CD14-positive monocyte (primary cell): ENCODE measurements around the gene NCAM1. TPM values are rescaled to one million over a fixed set of nuclear protein-coding genes. Genes with fewer than 3 reads are reported as not detected.

Source experiments
- DNase-seq, 3 donors: peaks; one replicate each; pipeline ENCODE4 v3.0.0-alpha.2; 2011 to 2022
- H2AFZ ChIP-seq: 2 replicates; pipeline ENCODE4 v1.6.0; 2012; ENCODE audit warnings: mild to moderate bottlenecking, low read depth, low read length, inconsistent platforms; ENCODE audit not compliant: insufficient read depth, poor library complexity, severe bottlenecking
- H3K27ac ChIP-seq, 2 donors: 1 replicate in 1 of 2; 2 replicates in 1 of 2; pipeline ENCODE4 v1.5.1; 2012 to 2013; ENCODE audit warnings: low read length in 2 of 2, control low read depth in 1 of 2, inconsistent platforms in 1 of 2, low read depth in 1 of 2, mild to moderate bottlenecking in 1 of 2
- H3K27me3 ChIP-seq, 2 donors: one replicate each; pipeline versions ENCODE4 v1.6.0 to v1.6.1; 2011 to 2013; ENCODE audit warnings: low read length in 2 of 2; ENCODE audit not compliant: control insufficient read depth in 2 of 2, insufficient read depth in 2 of 2
- H3K36me3 ChIP-seq, 2 donors: replicated peaks in 1 of 2; 1 replicate in 1 of 2; 2 replicates in 1 of 2; pipeline versions ENCODE4 v1.5.1 to v1.6.1; 2012 to 2013; ENCODE audit warnings: low read length in 2 of 2, control low read depth in 1 of 2, inconsistent platforms in 1 of 2, mild to moderate bottlenecking in 1 of 2; ENCODE audit not compliant: insufficient read depth in 2 of 2, control insufficient read depth in 1 of 2
- H3K4me1 ChIP-seq, 2 donors: 1 replicate in 1 of 2; 2 replicates in 1 of 2; pipeline versions ENCODE4 v1.5.1 to v1.6.1; 2012 to 2013; ENCODE audit warnings: low read length in 2 of 2, control low read depth in 1 of 2, inconsistent platforms in 1 of 2, mild to moderate bottlenecking in 1 of 2, moderate library complexity in 1 of 2; ENCODE audit not compliant: insufficient read depth in 2 of 2, control insufficient read depth in 1 of 2
- H3K4me2 ChIP-seq: replicated peaks from 2 replicates; pipeline ENCODE3; 2012; ENCODE audit warnings: low read length, moderate library complexity, mild to moderate bottlenecking; ENCODE audit not compliant: poor library complexity, severe bottlenecking; ENCODE audit errors: extremely low read depth
- H3K4me3 ChIP-seq, 3 experiments: fragments of 200-600 bp in 1 of 3; sonication (generic) in 1 of 3; replicated peaks in 1 of 3; 1 replicate in 2 of 3; 2 replicates in 1 of 3; pipeline ENCODE4 v1.5.1; 2011 to 2013; ENCODE audit warnings: low read length in 3 of 3, mild to moderate bottlenecking in 3 of 3, control low read depth in 2 of 3, low read depth in 2 of 3, inconsistent platforms in 1 of 3, moderate library complexity in 1 of 3
- H3K79me2 ChIP-seq: 2 replicates; pipeline ENCODE4 v1.6.0; 2012; ENCODE audit warnings: mild to moderate bottlenecking, control low read depth, inconsistent platforms, low read length, moderate library complexity; ENCODE audit not compliant: insufficient read depth
- H3K9ac ChIP-seq: 2 replicates; pipeline ENCODE4 v1.6.0; 2017; ENCODE audit warnings: low read length, mild to moderate bottlenecking; ENCODE audit not compliant: insufficient read depth, poor library complexity, severe bottlenecking
- H3K9me3 ChIP-seq, 2 donors: replicated peaks in 1 of 2; 1 replicate in 1 of 2; 2 replicates in 1 of 2; pipeline versions ENCODE4 v1.5.1 to v1.6.1; 2012 to 2013; ENCODE audit warnings: low read length in 2 of 2, control low read depth in 1 of 2; ENCODE audit not compliant: control insufficient read depth in 1 of 2, insufficient read depth in 1 of 2
- H4K20me1 ChIP-seq: 2 replicates; pipeline ENCODE4 v1.6.0; 2012; ENCODE audit warnings: mild to moderate bottlenecking, low read length, control low read depth, moderate library complexity; ENCODE audit not compliant: insufficient read depth
- H3K27ac Mint-ChIP-seq, 7 donors: one replicate each; pipeline ENCODE4 v1.8.0; 2020; ENCODE audit warnings: mild to moderate bottlenecking in 7 of 7, mixed read lengths in 7 of 7, moderate library complexity in 6 of 7, inconsistent platforms in 2 of 7
- H3K27me3 Mint-ChIP-seq, 3 donors: one replicate each; pipeline ENCODE4 v1.8.0; 2021 to 2022; ENCODE audit warnings: low read depth in 3 of 3, mild to moderate bottlenecking in 3 of 3, mixed read lengths in 3 of 3, moderate library complexity in 3 of 3, inconsistent platforms in 1 of 3
- H3K36me3 Mint-ChIP-seq, 2 donors: one replicate each; pipeline ENCODE4 v1.8.0; 2020; ENCODE audit warnings: mixed read lengths in 2 of 2, inconsistent platforms in 1 of 2, mild to moderate bottlenecking in 1 of 2
- H3K4me1 Mint-ChIP-seq: one replicate; pipeline ENCODE4 v1.8.0; 2020; ENCODE audit warnings: mild to moderate bottlenecking, mixed read lengths
- H3K4me3 Mint-ChIP-seq, 2 donors: one replicate each; pipeline ENCODE4 v1.8.0; 2020; ENCODE audit warnings: mild to moderate bottlenecking in 2 of 2, mixed read lengths in 2 of 2, moderate library complexity in 1 of 2
- H3K9me3 Mint-ChIP-seq, 7 donors: one replicate each; pipeline ENCODE4 v1.8.0; 2020 to 2022; ENCODE audit warnings: mixed read lengths in 7 of 7, mild to moderate bottlenecking in 6 of 7, moderate library complexity in 6 of 7, inconsistent platforms in 2 of 7
- WGBS: methylation state at CpG from one replicate; pipeline ENCODE4 v1.1.5; 2013; ENCODE audit warnings: missing lambda C conversion rate; ENCODE audit not compliant: insufficient coverage; 5-methylcytosine and 5-hydroxymethylcytosine counted together
- intact Hi-C, 2 donors: fragments of 100-400 bp; cut with micrococcal nuclease; formaldehyde crosslinking; loops; one replicate each; pipeline versions ENCODE4 v1.15.0 to v1.15.1; 2023
- polyA plus RNA-seq, 3 donors: library from polyadenylated mRNA; depleted of rRNA in 1 of 3; unstranded in 2 of 3; stranded (reverse) in 1 of 3; fragments of 300-500 nt in 2 of 3; fragments of >200 nt in 1 of 3; fragmentation: Illumina TruSeq in 2 of 3; gene quantifications; 1 replicate in 2 of 3; 2 replicates in 1 of 3; pipeline ENCODE4 v1.2.3, GENCODE V29; 2012 to 2021
- TF ChIP-seq, protein P1 (sequence below): fragments of 200-600 bp; IDR thresholded peaks from one replicate; pipeline ENCODE4 v1.8.0; 2022; ENCODE audit warnings: antibody characterized with exemption, mild to moderate bottlenecking

Gene NCAM1
- polyA plus RNA-seq, 3 donors: 0.65 to 0.69 TPM; not detected in 1

DNA sequence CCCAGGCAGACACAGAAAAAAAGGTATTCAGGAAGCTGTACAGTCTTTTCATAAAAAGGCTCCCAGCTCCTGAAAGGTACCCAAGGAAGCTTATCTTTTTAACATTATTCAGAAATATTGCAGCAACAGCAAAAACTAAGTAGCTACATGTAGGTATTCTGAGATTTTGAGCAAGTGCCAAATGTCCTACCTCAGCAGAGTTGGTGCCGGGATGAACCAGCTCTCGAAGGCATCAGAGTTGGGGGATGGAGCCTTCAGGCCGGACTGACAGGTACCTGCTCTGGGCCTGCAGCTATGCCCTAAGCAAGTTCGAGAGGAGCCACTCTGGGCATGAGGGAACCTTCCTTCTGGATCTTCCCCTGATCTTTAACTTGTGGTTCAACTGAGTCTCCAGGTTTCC lies 276.0 kb downstream of the NCAM1 start:
- WGBS: 94% methylated on average over 4 of the region's 4 CpGs
- no peak overlapping the region for H3K9ac ChIP-seq
- H3K27me3 Mint-ChIP-seq: peaks cover 12 to 24% (median 14%) of the 10 kb centered on the region in 3 donors

DNA sequence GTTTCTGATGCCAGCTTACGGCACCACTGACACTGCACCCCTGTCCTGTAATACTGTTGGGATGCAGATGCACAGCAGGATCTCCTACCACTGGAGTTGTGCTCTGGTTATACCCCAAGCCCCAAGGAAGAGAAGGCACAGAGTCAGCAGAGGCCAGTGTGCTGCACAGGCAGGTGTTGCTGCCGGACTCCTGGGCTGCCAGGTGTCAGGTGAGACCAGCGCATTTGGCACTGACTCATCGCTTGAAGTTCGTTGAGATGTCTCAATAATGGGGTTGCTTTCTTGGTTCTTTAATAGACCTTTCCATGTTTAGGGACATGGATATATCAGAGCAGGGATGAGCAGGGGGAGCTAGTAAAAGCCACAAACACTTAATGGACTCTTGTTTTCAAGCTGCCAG lies 277.5 kb downstream of the NCAM1 start:
- H3K27me3 Mint-ChIP-seq: peaks cover 20 to 37% (median 21%) of the 10 kb centered on the region in 3 donors
- Histone ChIP-seq H3K9ac (no peak overlapping the region), H2AFZ (no peak overlapping the region), H3K27ac (no peak overlapping the region), H3K4me2 (no peak overlapping the region), H3K36me3 (no peaks in the 10 kb centered on the region), H3K4me1 (peaks cover 0 to 2% of the 10 kb centered on the region in 2 donors), H3K27me3 (peaks cover 16 to 19% of the 10 kb centered on the region in 2 donors), H3K79me2 (no peaks in the 10 kb centered on the region), H3K9me3 (no peaks in the 10 kb centered on the region), H4K20me1 (no peaks in the 10 kb centered on the region), H3K4me3 (no peak overlapping the region)
- WGBS: 97% methylated on average over 5 of the region's 5 CpGs
- no peak overlapping the region for H3K27ac Mint-ChIP-seq
- H3K4me3 Mint-ChIP-seq: no peak overlapping the region
- intact Hi-C loops: no loop called here
- TF ChIP-seq, protein P1, sequence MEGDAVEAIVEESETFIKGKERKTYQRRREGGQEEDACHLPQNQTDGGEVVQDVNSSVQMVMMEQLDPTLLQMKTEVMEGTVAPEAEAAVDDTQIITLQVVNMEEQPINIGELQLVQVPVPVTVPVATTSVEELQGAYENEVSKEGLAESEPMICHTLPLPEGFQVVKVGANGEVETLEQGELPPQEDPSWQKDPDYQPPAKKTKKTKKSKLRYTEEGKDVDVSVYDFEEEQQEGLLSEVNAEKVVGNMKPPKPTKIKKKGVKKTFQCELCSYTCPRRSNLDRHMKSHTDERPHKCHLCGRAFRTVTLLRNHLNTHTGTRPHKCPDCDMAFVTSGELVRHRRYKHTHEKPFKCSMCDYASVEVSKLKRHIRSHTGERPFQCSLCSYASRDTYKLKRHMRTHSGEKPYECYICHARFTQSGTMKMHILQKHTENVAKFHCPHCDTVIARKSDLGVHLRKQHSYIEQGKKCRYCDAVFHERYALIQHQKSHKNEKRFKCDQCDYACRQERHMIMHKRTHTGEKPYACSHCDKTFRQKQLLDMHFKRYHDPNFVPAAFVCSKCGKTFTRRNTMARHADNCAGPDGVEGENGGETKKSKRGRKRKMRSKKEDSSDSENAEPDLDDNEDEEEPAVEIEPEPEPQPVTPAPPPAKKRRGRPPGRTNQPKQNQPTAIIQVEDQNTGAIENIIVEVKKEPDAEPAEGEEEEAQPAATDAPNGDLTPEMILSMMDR: no peak
- H3K4me1 Mint-ChIP-seq: peaks cover 12% of the 10 kb centered on the region
- H3K9me3 Mint-ChIP-seq: peaks cover 0 to 8% (median 0%) of the 10 kb centered on the region in 7 donors
- H3K36me3 Mint-ChIP-seq: no peaks in the 10 kb centered on the region
- no peak for DNase-seq

More for the DNA sequence above, 276.0 kb downstream of the NCAM1 start:
- Mint-ChIP-seq H3K4me1 (no peaks in the 10 kb centered on the region), H3K36me3 (no peaks in the 10 kb centered on the region), H3K4me3 (no peak overlapping the region), H3K27ac (no peak overlapping the region), H3K9me3 (peaks cover 0 to 9% (median 0%) of the 10 kb centered on the region in 7 donors)
- Histone ChIP-seq H3K36me3 (no peaks in the 10 kb centered on the region), H3K27me3 (peaks cover 5% of the 10 kb centered on the region in 2 donors), H3K4me2 (no peak overlapping the region), H3K27ac (no peak overlapping the region), H3K4me1 (no peaks in the 10 kb centered on the region), H2AFZ (no peak overlapping the region), H3K79me2 (no peaks in the 10 kb centered on the region), H3K9me3 (no peaks in the 10 kb centered on the region), H3K4me3 (no peak overlapping the region), H4K20me1 (no peaks in the 10 kb centered on the region)
- TF ChIP-seq, protein P1: no peak
- no peak for DNase-seq
- intact Hi-C loops: no loop called here
